GM18951 (cell line): Measurements from ENCODE around the gene DTX3L.
"Not testable (repeated sequence)": the region's sequence is repeated elsewhere in the genome, so short reads cannot be mapped to it uniquely, and the experiment has no call there.

Source experiments
- POLR2A ChIP-seq: IDR thresholded peaks from 4 replicates; pipeline ENCODE4 v1.6.1; 2011; ENCODE audit warnings: mild to moderate bottlenecking; ENCODE audit not compliant: insufficient read length, insufficient read depth; ENCODE audit errors: extremely low read depth
- in situ Hi-C: fragments of 300-500 bp; cut with MboI; formaldehyde crosslinking; loops from one replicate; pipeline ENCODE4 v1.12.0; 2022; ENCODE audit warnings: low sequenced_read_pairs, mixed read lengths, inconsistent platforms; ENCODE audit not compliant: unreplicated experiment

DTX3L gene

GRCh38 chr3:122546151-122546550 lies 18.0 kb upstream of the DTX3L start:
- no peak for TF ChIP-seq POLR2A
- in situ Hi-C loops = loop anchor here (25.0 kb wide), 1 partner anchor 491 kb away; the partner anchor contains the start of gene SEMA5B

- in situ Hi-C loops = loop anchor here (25.0 kb wide), 1 partner anchor 489 kb away; the partner anchor contains the start of gene SEMA5B
- TF ChIP-seq POLR2A = no peak
Measured at GRCh38 chr3:122548076-122548475, 16.1 kb upstream of the DTX3L start.

- no peak for TF ChIP-seq POLR2A
- in situ Hi-C loops = loop anchor here (25.0 kb wide), 1 partner anchor 489 kb away; the partner anchor contains the start of gene SEMA5B
Measured at GRCh38 chr3:122548619-122549018, 15.5 kb upstream of the DTX3L start.

- in situ Hi-C loops = loop anchor here (5.0 kb wide), 1 partner anchor 124 kb away; no protein-coding TSS in a partner anchor
- no peak for TF ChIP-seq POLR2A
Measured at GRCh38 chr3:122553171-122553570, 11.0 kb upstream of the DTX3L start.

- in situ Hi-C loops = no loop called here
Measured at GRCh38 chr3:122555275-122556071, 8.7 kb upstream of the DTX3L start.

GRCh38 chr3:122557356-122557755 lies 6.8 kb upstream of the DTX3L start:
- in situ Hi-C loops = no loop called here
- no peak for TF ChIP-seq POLR2A

More at GRCh38 chr3:122555275-122556071, 8.7 kb upstream of the DTX3L start:
- no peak for TF ChIP-seq POLR2A

GRCh38 chr3:122558605-122559004 lies 5.5 kb upstream of the DTX3L start:
- in situ Hi-C loops = no loop called here
- TF ChIP-seq POLR2A = no peak

- in situ Hi-C loops = no loop called here
- no peak for TF ChIP-seq POLR2A
Measured at GRCh38 chr3:122559906-122560305, 4.2 kb upstream of the DTX3L start.

GRCh38 chr3:122560680-122561079 lies 3.5 kb upstream of the DTX3L start:
- in situ Hi-C loops = no loop called here

GRCh38 chr3:122562923-122563716 lies 1.0 kb upstream of the DTX3L start:
- no peak for TF ChIP-seq POLR2A
- in situ Hi-C loops = no loop called here

More at GRCh38 chr3:122560680-122561079, 3.5 kb upstream of the DTX3L start:
- no peak for TF ChIP-seq POLR2A

GRCh38 chr3:122563717-122564025 lies 467 bp upstream of the DTX3L start:
- TF ChIP-seq POLR2A = no peak
- in situ Hi-C loops = no loop called here

GRCh38 chr3:122568131-122568530 lies 4.0 kb downstream of the DTX3L start:
- in situ Hi-C loops = not testable (repeated sequence)

- TF ChIP-seq POLR2A = no peak
- in situ Hi-C loops = no loop called here
Measured at GRCh38 chr3:122568755-122569154, 4.6 kb downstream of the DTX3L start.
